ENCODE measurements around the gene COL9A3. TPM values are rescaled to one million over a fixed set of nuclear protein-coding genes. Genes with fewer than 3 reads are reported as not detected.

The COL9A3 gene
- total and polyA plus RNA-seq, 2 of the 8 experiments (the other 6 are each of a cell fraction or from before 2014, with no cell fraction given): 21.7 to 80.1 TPM

GRCh38 chr20:62804021-62804626, 12.7 kb upstream of the COL9A3 start:
- no peak overlapping the region for H3K27ac ChIP-seq (ENCODE audit: low read depth, low read length)
- H2BK120ac ChIP-seq (replicated peaks; ENCODE audit: low read depth, low read length): no peak overlapping the region
- H3K9ac ChIP-seq (replicated peaks in 1 of 4; ENCODE audit: extremely low read depth in 1 of 4, low read depth in 3 of 4, low read length in 3 of 4): no peak overlapping the region
- no peak overlapping the region for H3K56ac ChIP-seq (replicated peaks; ENCODE audit: insufficient read length, low read depth, low read length)
- H2AK5ac ChIP-seq (ENCODE audit: low read depth, low read length): no peak overlapping the region
- H4K5ac ChIP-seq (ENCODE audit: insufficient read length, low read depth, low read length): no peak overlapping the region
- TF ChIP-seq JUN (IDR thresholded peaks at IDR 0.05; ENCODE audit: low read depth, low read length) (no peak), PHF8 (conservative IDR thresholded peaks at IDR 0.05; ENCODE audit: low read depth, low read length) (0 out of 2 replicates have a peak, but pooled peaks have one; percentile 6), E2F6 (IDR thresholded peaks at IDR 0.05) (0 out of 2 replicates have a peak, but pooled peaks have one; percentile 6), FOSL1 (IDR thresholded peaks at IDR 0.05; ENCODE audit: insufficient read depth, low read depth, low read length) (no peak)
- H2BK12ac ChIP-seq (ENCODE audit: low read depth, low read length): no peak overlapping the region
- CTCF ChIA-PET (ENCODE audit: partially characterized antibody): interaction anchor here (0.5 to 1.7 kb wide), 9 partner anchors 11 to 1316 kb away, joined by 3 to 5 read pairs (median 3); no protein-coding TSS in a partner anchor
- H2BK20ac ChIP-seq (ENCODE audit: low read length): no peak overlapping the region
- no peak overlapping the region for H3K23ac ChIP-seq (ENCODE audit: insufficient read length)
- H2BK5ac ChIP-seq (ENCODE audit: low read depth, low read length): no peak overlapping the region
- POLR2A ChIA-PET (ENCODE audit: partially characterized antibody): interaction anchor here (0.6 to 2.7 kb wide), 3 partner anchors 11 to 16 kb away, joined by 3 to 14 read pairs (median 14); no protein-coding TSS in a partner anchor
- H3K4me1 ChIP-seq (replicated peaks in 1 of 4; ENCODE audit: control insufficient read depth in 3 of 4, insufficient read depth in 4 of 4, low read length in 3 of 4): peaks cover 0 to 12% (median 8%) of the 10 kb centered on the region in 4 experiments; a peak in 6 of 7 replicates
- no peak overlapping the region for H4K91ac ChIP-seq (replicated peaks; ENCODE audit: insufficient read length, low read length)
- H3K18ac ChIP-seq (ENCODE audit: extremely low read depth, low read length): no peak overlapping the region
- H2BK15ac ChIP-seq (ENCODE audit: low read length): 0 out of 2 replicates have a peak overlapping the region, but pooled peaks have one; percentile 81
- no peaks in the 10 kb centered on the region for H3K79me2 ChIP-seq (ENCODE audit: control insufficient read depth in 1 of 2, insufficient read depth in 2 of 2, low read length in 2 of 2)
- 52% methylated on average over 14 of the region's 25 CpGs; no CpG with 5 or more reads in 1 of the 2 experiments for WGBS, 2 experiments (ENCODE audit: extremely low coverage in 1 of 2, insufficient coverage in 1 of 2, insufficient read length in 1 of 2, insufficient replicate concordance in 2 of 2, low coverage in 1 of 2, low lambda C conversion rate in 2 of 2, missing lambda C conversion rate in 1 of 2)
- DNase-seq (ENCODE audit: low read depth in 1 of 2, low spot score in 2 of 2): no peak
- peaks cover 2 to 21% (median 4%) of the 10 kb centered on the region in 4 experiments; a peak in 4 of 8 replicates for H3K36me3 ChIP-seq (ENCODE audit: control insufficient read depth in 2 of 4, insufficient read depth in 4 of 4, low read length in 3 of 4)
- peaks cover 6 to 23% of the 10 kb centered on the region in 2 experiments for H4K20me1 ChIP-seq (replicated peaks in 1 of 2; ENCODE audit: control insufficient read depth in 1 of 2, insufficient read depth in 2 of 2, low read length in 2 of 2)
- H3K27me3 ChIP-seq (replicated peaks in 1 of 4; ENCODE audit: control insufficient read depth in 3 of 4, extremely low read depth in 1 of 4, insufficient read depth in 3 of 4, low read length in 3 of 4): peaks cover 0 to 8% (median 4%) of the 10 kb centered on the region in 4 experiments; a peak in 4 of 7 replicates
- H3K4me2 ChIP-seq (ENCODE audit: insufficient read depth in 1 of 2, low read depth in 2 of 2, low read length in 2 of 2): peak overlapping the region; percentile 65 to 78
- H3K14ac ChIP-seq (ENCODE audit: insufficient read length): no peak overlapping the region
- peak overlapping the region; percentile 30 to 93 (median 55); a peak in 6 of 8 replicates for H3K4me3 ChIP-seq (ENCODE audit: extremely low read depth in 1 of 4, insufficient read depth in 2 of 4, low read depth in 3 of 4, low read length in 4 of 4)
- no peak overlapping the region for H2AFZ ChIP-seq (ENCODE audit: low read length)
- peaks cover 8% of the 10 kb centered on the region; the same call in 1 of the 2 replicates for H3K23me2 ChIP-seq (ENCODE audit: low read depth, low read length)
- H3K4ac ChIP-seq (replicated peaks; ENCODE audit: insufficient read length, low read depth, low read length): no peak overlapping the region
- H3K79me1 ChIP-seq (ENCODE audit: low read depth, low read length): peaks cover 6% of the 10 kb centered on the region; the same call in 1 of the 2 replicates
- H3K9me3 ChIP-seq (ENCODE audit: insufficient read depth in 2 of 2, low read depth in 1 of 2, low read length in 1 of 2): no peaks in the 10 kb centered on the region
- no peak for FAIRE-seq
- no peak overlapping the region for H4K8ac ChIP-seq (ENCODE audit: extremely low read depth, insufficient read depth, low read length)

All from H1 (cell line).